ENCODE data around the gene TIGD1. TPM values are rescaled to one million over a fixed set of nuclear protein-coding genes. Genes with fewer than 3 reads are reported as not detected.

Gene TIGD1
- total and polyA plus RNA-seq, 7 donors = 2.3 to 6.8 (median 4.1) TPM

- DNase-seq (no peak), ATAC-seq (no peak)
- intact Hi-C loops (cut with DNase I) = loop anchor here in 1 of 2 donors (5.0 to 10.0 kb wide), 2 partner anchors 62 to 594 kb away; partner anchors contain the start of genes ALPI and NPPC
Measured at GRCh38 chr2:232518844-232519243, 31.5 kb downstream of the TIGD1 start.

GRCh38 chr2:232516551-232516950 lies 33.8 kb downstream of the TIGD1 start:
- ATAC-seq = no peak
- TF ChIP-seq CTCF (IDR thresholded peaks at IDR 0.05) = no peak
- intact Hi-C loops (cut with DNase I) = loop anchor here in 1 of 2 donors (5.0 to 10.0 kb wide), 2 partner anchors 59 to 592 kb away; partner anchors contain the start of genes ALPI and NPPC
- Histone ChIP-seq H3K36me3 (ENCODE audit: insufficient read depth in 1 of 2, low read depth in 1 of 2) (no peaks in the 10 kb centered on the region), H3K27me3 (ENCODE audit: insufficient read depth in 3 of 3, low read length in 2 of 3) (no peaks in the 10 kb centered on the region), H3K4me3 (no peak overlapping the region), H3K27ac (no peak overlapping the region), H3K9me3 (no peaks in the 10 kb centered on the region), H3K4me1 (peaks cover 13% of the 10 kb centered on the region)
- DNase-seq = no peak
- 89 to 92% (median 92%) methylated on average over 3 of the region's 3 CpGs for WGBS, 3 donors

More at GRCh38 chr2:232518844-232519243, 31.5 kb downstream of the TIGD1 start:
- H3K36me3 ChIP-seq (ENCODE audit: insufficient read depth in 1 of 2, low read depth in 1 of 2) = no peaks in the 10 kb centered on the region
- peaks cover 0 to 10% (median 0%) of the 10 kb centered on the region in 3 donors for H3K27me3 ChIP-seq (ENCODE audit: insufficient read depth in 3 of 3, low read length in 2 of 3)
- no peak for TF ChIP-seq CTCF (IDR thresholded peaks at IDR 0.05)
- no peak overlapping the region for H3K4me3 ChIP-seq
- 73 to 83% (median 78%) methylated on average over 6 of the region's 6 CpGs for WGBS, 3 donors
- no peak overlapping the region for H3K27ac ChIP-seq
- H3K9me3 ChIP-seq = no peaks in the 10 kb centered on the region
- H3K4me1 ChIP-seq = peaks cover 31% of the 10 kb centered on the region

- 46 to 65% (median 49%) methylated on average over 7 of the region's 7 CpGs for WGBS, 3 donors
- intact Hi-C loops (cut with DNase I) = loop anchor here in 1 of 2 donors (5.0 to 10.0 kb wide), 2 partner anchors 58 to 591 kb away; partner anchors contain the start of genes ALPI and NPPC
Measured at GRCh38 chr2:232515639-232516038, 34.7 kb downstream of the TIGD1 start.

GRCh38 chr2:232513353-232513752 lies 37.0 kb downstream of the TIGD1 start:
- Histone ChIP-seq H3K36me3 (ENCODE audit: insufficient read depth in 1 of 2, low read depth in 1 of 2) (no peaks in the 10 kb centered on the region), H3K27me3 (ENCODE audit: insufficient read depth in 3 of 3, low read length in 2 of 3) (no peaks in the 10 kb centered on the region), H3K4me3 (no peak overlapping the region), H3K27ac (no peak overlapping the region), H3K9me3 (no peaks in the 10 kb centered on the region), H3K4me1 (peaks cover 13% of the 10 kb centered on the region)
- intact Hi-C loops (cut with DNase I) = loop anchor here in 1 of 2 donors (10.0 kb wide), 1 partner anchor 589 kb away; the partner anchor contains the start of gene NPPC
- DNase-seq = no peak
- TF ChIP-seq CTCF (IDR thresholded peaks at IDR 0.05) = no peak
- ATAC-seq = no peak
- 78 to 84% (median 82%) methylated on average over 5 of the region's 5 CpGs for WGBS, 3 donors

More at GRCh38 chr2:232515639-232516038, 34.7 kb downstream of the TIGD1 start:
- DNase-seq (no peak), ATAC-seq (peak; percentile 43 to 74 (median 72))
- H3K4me3 ChIP-seq = no peak overlapping the region
- no peak overlapping the region for H3K27ac ChIP-seq
- TF ChIP-seq CTCF (IDR thresholded peaks at IDR 0.05) = no peak
- no peaks in the 10 kb centered on the region for H3K36me3 ChIP-seq (ENCODE audit: insufficient read depth in 1 of 2, low read depth in 1 of 2)
- H3K4me1 ChIP-seq = peaks cover 13% of the 10 kb centered on the region
- no peaks in the 10 kb centered on the region for H3K9me3 ChIP-seq
- H3K27me3 ChIP-seq (ENCODE audit: insufficient read depth in 3 of 3, low read length in 2 of 3) = no peaks in the 10 kb centered on the region

- H3K27me3 ChIP-seq (ENCODE audit: insufficient read depth in 3 of 3, low read length in 2 of 3) = no peaks in the 10 kb centered on the region
- DNase-seq = no peak
- no peaks in the 10 kb centered on the region for H3K9me3 ChIP-seq
- H3K4me3 ChIP-seq = no peak overlapping the region
- H3K4me1 ChIP-seq = peaks cover 13% of the 10 kb centered on the region
- intact Hi-C loops (cut with DNase I) = loop anchor here in 1 of 2 donors (10.0 kb wide), 1 partner anchor 588 kb away; the partner anchor contains the start of gene NPPC
- 70 to 76% (median 73%) methylated on average over 10 of the region's 10 CpGs for WGBS, 3 donors
- no peak overlapping the region for H3K27ac ChIP-seq
- H3K36me3 ChIP-seq (ENCODE audit: insufficient read depth in 1 of 2, low read depth in 1 of 2) = no peaks in the 10 kb centered on the region
- TF ChIP-seq CTCF (IDR thresholded peaks at IDR 0.05) = no peak
- no peak for ATAC-seq
Measured at GRCh38 chr2:232512602-232513001, 37.8 kb downstream of the TIGD1 start.
